Measurements from ENCODE around the gene SART3.

DNA sequence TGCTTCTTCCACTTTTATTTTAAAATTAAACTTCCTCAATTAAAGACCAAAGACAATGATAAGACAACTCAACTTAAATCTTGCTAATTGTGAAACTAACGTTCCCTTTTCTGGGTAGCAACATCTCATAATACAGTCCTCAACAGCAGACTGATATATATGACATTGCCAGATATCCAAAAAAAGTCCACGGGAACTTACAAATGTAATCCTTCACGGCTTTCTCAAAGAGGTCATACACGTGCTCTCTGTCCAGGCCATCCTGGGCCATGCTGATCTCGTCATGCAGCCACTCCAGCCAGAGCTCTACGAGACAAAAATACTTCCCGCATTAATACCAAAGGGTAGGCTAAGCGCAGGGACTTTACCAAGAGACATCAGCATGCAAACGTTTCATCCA is 13.3 kb downstream of the SART3 start:
- TF ChIP-seq HDAC6 (IDR thresholded peaks at IDR 0.05; ENCODE audit: unreplicated experiment) (no peak), NFIC (IDR thresholded peaks at IDR 0.05; ENCODE audit: low read depth, low read length) (no peak), ZBTB33 (IDR thresholded peaks at IDR 0.05) (no peak), DPF2 (IDR thresholded peaks at IDR 0.05) (no peak), TAF1 (IDR thresholded peaks at IDR 0.05; ENCODE audit: borderline replicate concordance, low read depth, low read length) (no peak), EZH2 (IDR thresholded peaks at IDR 0.05; ENCODE audit: borderline replicate concordance, control insufficient read depth, low read depth, low read length) (no peak), BRCA1 (IDR thresholded peaks at IDR 0.05; ENCODE audit: low read depth, low read length) (no peak)
- TF ChIP-seq, protein P1, sequence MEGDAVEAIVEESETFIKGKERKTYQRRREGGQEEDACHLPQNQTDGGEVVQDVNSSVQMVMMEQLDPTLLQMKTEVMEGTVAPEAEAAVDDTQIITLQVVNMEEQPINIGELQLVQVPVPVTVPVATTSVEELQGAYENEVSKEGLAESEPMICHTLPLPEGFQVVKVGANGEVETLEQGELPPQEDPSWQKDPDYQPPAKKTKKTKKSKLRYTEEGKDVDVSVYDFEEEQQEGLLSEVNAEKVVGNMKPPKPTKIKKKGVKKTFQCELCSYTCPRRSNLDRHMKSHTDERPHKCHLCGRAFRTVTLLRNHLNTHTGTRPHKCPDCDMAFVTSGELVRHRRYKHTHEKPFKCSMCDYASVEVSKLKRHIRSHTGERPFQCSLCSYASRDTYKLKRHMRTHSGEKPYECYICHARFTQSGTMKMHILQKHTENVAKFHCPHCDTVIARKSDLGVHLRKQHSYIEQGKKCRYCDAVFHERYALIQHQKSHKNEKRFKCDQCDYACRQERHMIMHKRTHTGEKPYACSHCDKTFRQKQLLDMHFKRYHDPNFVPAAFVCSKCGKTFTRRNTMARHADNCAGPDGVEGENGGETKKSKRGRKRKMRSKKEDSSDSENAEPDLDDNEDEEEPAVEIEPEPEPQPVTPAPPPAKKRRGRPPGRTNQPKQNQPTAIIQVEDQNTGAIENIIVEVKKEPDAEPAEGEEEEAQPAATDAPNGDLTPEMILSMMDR (IDR thresholded peaks at IDR 0.05 in 2 of 3, conservative IDR thresholded peaks at IDR 0.05 in 1 of 3; ENCODE audit: control insufficient read depth in 2 of 3, extremely low read depth in 1 of 3, insufficient read depth in 1 of 3, low read depth in 3 of 3, low read length in 3 of 3) = no peak
- TF ChIP-seq, protein P2, sequence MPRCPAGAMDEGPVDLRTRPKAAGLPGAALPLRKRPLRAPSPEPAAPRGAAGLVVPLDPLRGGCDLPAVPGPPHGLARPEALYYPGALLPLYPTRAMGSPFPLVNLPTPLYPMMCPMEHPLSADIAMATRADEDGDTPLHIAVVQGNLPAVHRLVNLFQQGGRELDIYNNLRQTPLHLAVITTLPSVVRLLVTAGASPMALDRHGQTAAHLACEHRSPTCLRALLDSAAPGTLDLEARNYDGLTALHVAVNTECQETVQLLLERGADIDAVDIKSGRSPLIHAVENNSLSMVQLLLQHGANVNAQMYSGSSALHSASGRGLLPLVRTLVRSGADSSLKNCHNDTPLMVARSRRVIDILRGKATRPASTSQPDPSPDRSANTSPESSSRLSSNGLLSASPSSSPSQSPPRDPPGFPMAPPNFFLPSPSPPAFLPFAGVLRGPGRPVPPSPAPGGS (IDR thresholded peaks at IDR 0.05; ENCODE audit: borderline replicate concordance, insufficient read depth, low read depth, low read length, poor library complexity, severe bottlenecking) = no peak
- TF ChIP-seq, protein P3, sequence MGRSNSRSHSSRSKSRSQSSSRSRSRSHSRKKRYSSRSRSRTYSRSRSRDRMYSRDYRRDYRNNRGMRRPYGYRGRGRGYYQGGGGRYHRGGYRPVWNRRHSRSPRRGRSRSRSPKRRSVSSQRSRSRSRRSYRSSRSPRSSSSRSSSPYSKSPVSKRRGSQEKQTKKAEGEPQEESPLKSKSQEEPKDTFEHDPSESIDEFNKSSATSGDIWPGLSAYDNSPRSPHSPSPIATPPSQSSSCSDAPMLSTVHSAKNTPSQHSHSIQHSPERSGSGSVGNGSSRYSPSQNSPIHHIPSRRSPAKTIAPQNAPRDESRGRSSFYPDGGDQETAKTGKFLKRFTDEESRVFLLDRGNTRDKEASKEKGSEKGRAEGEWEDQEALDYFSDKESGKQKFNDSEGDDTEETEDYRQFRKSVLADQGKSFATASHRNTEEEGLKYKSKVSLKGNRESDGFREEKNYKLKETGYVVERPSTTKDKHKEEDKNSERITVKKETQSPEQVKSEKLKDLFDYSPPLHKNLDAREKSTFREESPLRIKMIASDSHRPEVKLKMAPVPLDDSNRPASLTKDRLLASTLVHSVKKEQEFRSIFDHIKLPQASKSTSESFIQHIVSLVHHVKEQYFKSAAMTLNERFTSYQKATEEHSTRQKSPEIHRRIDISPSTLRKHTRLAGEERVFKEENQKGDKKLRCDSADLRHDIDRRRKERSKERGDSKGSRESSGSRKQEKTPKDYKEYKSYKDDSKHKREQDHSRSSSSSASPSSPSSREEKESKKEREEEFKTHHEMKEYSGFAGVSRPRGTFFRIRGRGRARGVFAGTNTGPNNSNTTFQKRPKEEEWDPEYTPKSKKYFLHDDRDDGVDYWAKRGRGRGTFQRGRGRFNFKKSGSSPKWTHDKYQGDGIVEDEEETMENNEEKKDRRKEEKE (IDR thresholded peaks at IDR 0.05) = no peak

All from GM12878 (cell line).